ENCODE measurements around the gene TOP3B. TPM values are rescaled to one million over a fixed set of nuclear protein-coding genes. Genes with fewer than 3 reads are reported as not detected.
A peak's percentile ranks its signal among the peaks of the same experiment; 100 is the strongest.

Gene TOP3B
- total RNA-seq, 1 experiment from 2014 or later, result 29.3 TPM

DNA sequence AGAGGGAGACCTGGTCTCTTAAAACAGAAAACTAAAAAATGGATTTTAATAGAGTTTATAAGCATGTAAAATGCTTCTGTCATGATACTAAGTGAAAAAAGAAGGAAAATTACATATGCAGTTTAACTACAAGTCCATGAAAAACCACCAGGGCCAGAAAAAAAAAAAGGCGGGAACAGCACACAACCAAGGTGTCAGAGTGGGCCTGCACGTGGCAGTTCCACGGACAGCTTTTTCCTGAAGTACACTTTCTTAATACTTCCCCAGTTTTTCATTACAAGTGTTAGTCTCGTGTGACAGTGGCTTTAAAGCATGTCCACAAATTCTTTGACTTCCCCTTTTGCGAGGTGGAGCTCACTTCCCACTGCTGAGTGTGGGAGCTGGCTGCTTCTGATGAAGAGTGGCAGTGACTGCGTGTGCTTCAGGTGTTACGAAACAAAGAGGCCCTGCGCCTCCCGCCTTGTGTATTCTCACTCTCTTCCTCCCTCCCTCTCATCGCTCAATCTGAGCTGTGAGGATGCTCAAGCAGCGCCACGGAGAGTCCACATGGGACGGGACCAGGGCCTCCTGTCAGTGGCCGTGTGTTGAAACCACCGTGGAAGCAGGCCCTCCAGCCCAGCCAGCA is 46.3 kb downstream of the TOP3B start:
- intact Hi-C loops (cut with micrococcal nuclease), result loop anchor here (5.0 kb wide), 1 partner anchor 224 kb away; no protein-coding TSS in a partner anchor
- TF ChIP-seq, protein P1, sequence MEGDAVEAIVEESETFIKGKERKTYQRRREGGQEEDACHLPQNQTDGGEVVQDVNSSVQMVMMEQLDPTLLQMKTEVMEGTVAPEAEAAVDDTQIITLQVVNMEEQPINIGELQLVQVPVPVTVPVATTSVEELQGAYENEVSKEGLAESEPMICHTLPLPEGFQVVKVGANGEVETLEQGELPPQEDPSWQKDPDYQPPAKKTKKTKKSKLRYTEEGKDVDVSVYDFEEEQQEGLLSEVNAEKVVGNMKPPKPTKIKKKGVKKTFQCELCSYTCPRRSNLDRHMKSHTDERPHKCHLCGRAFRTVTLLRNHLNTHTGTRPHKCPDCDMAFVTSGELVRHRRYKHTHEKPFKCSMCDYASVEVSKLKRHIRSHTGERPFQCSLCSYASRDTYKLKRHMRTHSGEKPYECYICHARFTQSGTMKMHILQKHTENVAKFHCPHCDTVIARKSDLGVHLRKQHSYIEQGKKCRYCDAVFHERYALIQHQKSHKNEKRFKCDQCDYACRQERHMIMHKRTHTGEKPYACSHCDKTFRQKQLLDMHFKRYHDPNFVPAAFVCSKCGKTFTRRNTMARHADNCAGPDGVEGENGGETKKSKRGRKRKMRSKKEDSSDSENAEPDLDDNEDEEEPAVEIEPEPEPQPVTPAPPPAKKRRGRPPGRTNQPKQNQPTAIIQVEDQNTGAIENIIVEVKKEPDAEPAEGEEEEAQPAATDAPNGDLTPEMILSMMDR (IDR thresholded peaks at IDR 0.05; ENCODE audit: unreplicated experiment), result no peak
- Mint-ChIP-seq H3K9me3 (ENCODE audit: unreplicated experiment) (no peaks in the 10 kb centered on the region), H3K36me3 (ENCODE audit: insufficient read depth, unreplicated experiment) (peaks cover 37% of the 10 kb centered on the region), H3K4me3 (ENCODE audit: unreplicated experiment) (peak overlapping the region; percentile 69), H3K4me1 (ENCODE audit: insufficient read depth, unreplicated experiment) (peaks cover 30% of the 10 kb centered on the region), H3K27ac (ENCODE audit: low read depth, unreplicated experiment) (peak overlapping the region; percentile 92), H3K27me3 (ENCODE audit: insufficient read depth, unreplicated experiment) (no peaks in the 10 kb centered on the region)
- POLR2A ChIA-PET, result interaction anchor here (1.2 to 3.9 kb wide), 6 partner anchors 15 to 201 kb away, joined by 3 to 36 read pairs (median 4); partner anchors contain the start of genes MAPK1, PPM1F and YPEL1
- CTCF ChIA-PET, result interaction anchor here (0.5 to 8.5 kb wide), 11 partner anchors 13 to 228 kb away, joined by 3 to 65 read pairs (median 4); partner anchors contain the start of genes PPM1F and TOP3B
- DNase-seq (ENCODE audit: unreplicated experiment), result no peak
- no TSS peak for BruUV-seq (replicated peaks)

DNA sequence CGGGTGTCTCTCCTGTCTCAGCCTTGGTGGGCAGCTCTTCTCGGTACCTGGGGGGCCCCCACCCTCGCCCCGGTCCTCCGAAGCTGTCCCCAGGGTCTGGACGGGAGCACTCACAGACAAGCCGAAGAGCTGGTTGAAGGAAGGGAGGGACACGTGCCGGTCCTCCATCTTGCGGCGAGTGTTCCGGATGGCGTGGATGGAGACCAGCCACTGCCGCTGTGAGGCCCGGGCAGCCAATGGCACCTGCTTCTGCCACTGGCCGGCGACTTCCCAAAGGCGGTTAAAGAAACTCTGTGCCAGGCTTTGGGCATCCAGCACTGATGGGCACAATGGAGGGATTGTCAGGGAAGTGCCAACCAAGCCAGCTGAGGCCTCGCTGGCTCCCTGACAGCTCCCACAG is 48.7 kb downstream of the TOP3B start:
- no TSS peak for BruUV-seq (replicated peaks)
- Mint-ChIP-seq H3K36me3 (ENCODE audit: insufficient read depth, unreplicated experiment) (peaks cover 44% of the 10 kb centered on the region), H3K4me3 (ENCODE audit: unreplicated experiment) (no peak overlapping the region), H3K27me3 (ENCODE audit: insufficient read depth, unreplicated experiment) (no peaks in the 10 kb centered on the region), H3K27ac (ENCODE audit: low read depth, unreplicated experiment) (no peak overlapping the region), H3K4me1 (ENCODE audit: insufficient read depth, unreplicated experiment) (peaks cover 27% of the 10 kb centered on the region), H3K9me3 (ENCODE audit: unreplicated experiment) (no peaks in the 10 kb centered on the region)
- POLR2A ChIA-PET, result no interaction called here
- DNase-seq (ENCODE audit: unreplicated experiment), result no peak
- TF ChIP-seq, protein P1 (IDR thresholded peaks at IDR 0.05; ENCODE audit: unreplicated experiment), result no peak
- intact Hi-C loops (cut with micrococcal nuclease), result no loop called here
- CTCF ChIA-PET, result interaction anchor here (0.6 kb wide), 1 partner anchor 18 kb away, joined by 3 read pairs; no protein-coding TSS in a partner anchor

DNA sequence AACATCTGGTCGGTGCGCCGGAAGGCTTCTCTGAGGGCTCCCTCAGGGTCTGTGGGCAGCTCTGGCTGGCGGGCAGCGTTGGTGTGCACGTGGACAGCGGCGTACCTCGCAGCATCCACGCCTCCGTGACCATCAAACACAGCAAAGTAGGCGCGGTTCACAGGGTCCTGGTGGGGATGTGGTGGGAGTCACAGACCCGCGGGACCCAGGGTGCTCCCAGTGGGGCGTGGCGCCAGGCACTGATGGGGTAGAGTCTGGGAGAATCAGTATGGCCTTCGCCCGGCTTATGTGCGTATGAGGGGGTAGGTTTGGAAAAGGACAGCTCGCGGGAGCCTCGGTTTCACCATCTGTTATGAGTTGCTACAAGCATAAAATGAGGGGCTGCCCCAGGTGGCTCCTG is 49.2 kb downstream of the TOP3B start:
- Mint-ChIP-seq H3K4me3 (ENCODE audit: unreplicated experiment) (no peak overlapping the region), H3K4me1 (ENCODE audit: insufficient read depth, unreplicated experiment) (peaks cover 23% of the 10 kb centered on the region), H3K27ac (ENCODE audit: low read depth, unreplicated experiment) (no peak overlapping the region), H3K9me3 (ENCODE audit: unreplicated experiment) (no peaks in the 10 kb centered on the region), H3K36me3 (ENCODE audit: insufficient read depth, unreplicated experiment) (peaks cover 46% of the 10 kb centered on the region), H3K27me3 (ENCODE audit: insufficient read depth, unreplicated experiment) (no peaks in the 10 kb centered on the region)
- no TSS peak for BruUV-seq (replicated peaks)
- CTCF ChIA-PET, result no interaction called here
- no peak for DNase-seq (ENCODE audit: unreplicated experiment)
- intact Hi-C loops (cut with micrococcal nuclease), result no loop called here
- POLR2A ChIA-PET, result no interaction called here
- TF ChIP-seq, protein P1 (IDR thresholded peaks at IDR 0.05; ENCODE audit: unreplicated experiment), result no peak

DNA sequence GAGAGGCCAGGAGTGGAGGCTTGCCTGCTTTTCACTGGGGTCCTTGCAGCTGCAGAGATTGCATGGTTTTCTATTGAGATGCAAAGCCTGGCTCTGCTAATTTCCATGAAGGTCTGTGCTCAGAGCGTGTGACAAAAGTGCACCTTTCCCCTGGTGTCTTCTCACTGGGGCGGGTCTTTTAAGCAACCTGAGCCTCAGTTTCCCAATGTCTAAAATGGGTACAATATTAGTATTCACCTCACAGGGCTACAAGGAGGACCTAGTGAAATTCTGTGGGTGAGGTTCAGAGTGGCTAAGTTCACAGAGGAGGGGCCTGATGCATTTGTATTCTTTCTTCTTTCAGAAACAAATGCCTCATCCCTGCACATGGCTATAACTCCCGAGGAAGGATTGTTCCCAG is 50.2 kb downstream of the TOP3B start:
- POLR2A ChIA-PET, result no interaction called here
- Mint-ChIP-seq H3K9me3 (ENCODE audit: unreplicated experiment) (no peaks in the 10 kb centered on the region), H3K27ac (ENCODE audit: low read depth, unreplicated experiment) (peak overlapping the region; percentile 46), H3K27me3 (ENCODE audit: insufficient read depth, unreplicated experiment) (no peaks in the 10 kb centered on the region), H3K36me3 (ENCODE audit: insufficient read depth, unreplicated experiment) (peaks cover 46% of the 10 kb centered on the region), H3K4me1 (ENCODE audit: insufficient read depth, unreplicated experiment) (peaks cover 13% of the 10 kb centered on the region), H3K4me3 (ENCODE audit: unreplicated experiment) (no peak overlapping the region)
- no TSS peak for BruUV-seq (replicated peaks)
- intact Hi-C loops (cut with micrococcal nuclease), result no loop called here
- CTCF ChIA-PET, result interaction anchor here (0.6 kb wide), 1 partner anchor 179 kb away, joined by 3 read pairs; no protein-coding TSS in a partner anchor
- TF ChIP-seq, protein P1 (IDR thresholded peaks at IDR 0.05; ENCODE audit: unreplicated experiment), result no peak
- DNase-seq (ENCODE audit: unreplicated experiment), result no peak

All from MCF 10A (cell line).